ENCODE results near the gene SLC2A5. TPM values are rescaled to one million over a fixed set of nuclear protein-coding genes. Genes with fewer than 3 reads are reported as not detected.
"Not testable (repeated sequence)": the region's sequence is repeated elsewhere in the genome, so short reads cannot be mapped to it uniquely, and the experiment has no call there.

Gene SLC2A5
- total and polyA plus RNA-seq, 4 donors = 0.31 to 17.5 (median 8.1) TPM

DNA sequence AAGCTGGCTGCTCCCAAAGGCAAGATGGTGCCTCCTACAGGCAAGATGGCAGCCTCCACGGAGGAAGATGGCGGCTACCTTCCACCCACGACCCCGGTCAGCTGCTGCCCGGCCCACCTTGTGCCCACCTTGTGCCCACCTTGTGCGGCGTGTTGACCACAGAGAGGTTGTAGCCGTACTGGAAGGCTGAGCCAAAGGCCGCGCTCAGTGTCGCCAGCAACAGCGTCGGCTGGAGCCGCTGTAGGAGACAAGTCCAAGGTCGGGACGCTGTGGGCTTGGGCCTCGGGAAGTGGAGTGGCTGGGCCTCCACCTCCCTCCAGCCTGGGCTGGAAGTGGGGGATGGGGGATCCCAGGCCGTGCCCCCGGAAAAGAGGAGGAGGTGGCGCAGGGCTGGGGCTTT lies 44.6 kb downstream of the SLC2A5 start:
- 94 to 96% methylated on average over 20 of the region's 20 CpGs for WGBS, 2 donors
- Histone ChIP-seq H3K4me3 (ENCODE audit: low read length in 2 of 2) (no peak overlapping the region), H3K27me3 (ENCODE audit: control insufficient read depth in 1 of 2, insufficient read depth in 2 of 2, low read length in 1 of 2) (no peaks in the 10 kb centered on the region), H3K4me1 (ENCODE audit: control insufficient read depth in 1 of 2, insufficient read depth in 2 of 2, low read length in 2 of 2) (no peaks in the 10 kb centered on the region), H3K27ac (ENCODE audit: low read depth in 1 of 2, low read length in 2 of 2) (no peak overlapping the region), H3K36me3 (ENCODE audit: control insufficient read depth in 1 of 2, insufficient read depth in 2 of 2, low read length in 1 of 2) (no peaks in the 10 kb centered on the region), H3K9me3 (ENCODE audit: control insufficient read depth, low read length) (no peaks in the 10 kb centered on the region)
- DNase-seq (no peak), ATAC-seq (ENCODE audit: low FRiP score) (no peak)
- intact Hi-C loops (cut with DNase I) = no loop called here

DNA sequence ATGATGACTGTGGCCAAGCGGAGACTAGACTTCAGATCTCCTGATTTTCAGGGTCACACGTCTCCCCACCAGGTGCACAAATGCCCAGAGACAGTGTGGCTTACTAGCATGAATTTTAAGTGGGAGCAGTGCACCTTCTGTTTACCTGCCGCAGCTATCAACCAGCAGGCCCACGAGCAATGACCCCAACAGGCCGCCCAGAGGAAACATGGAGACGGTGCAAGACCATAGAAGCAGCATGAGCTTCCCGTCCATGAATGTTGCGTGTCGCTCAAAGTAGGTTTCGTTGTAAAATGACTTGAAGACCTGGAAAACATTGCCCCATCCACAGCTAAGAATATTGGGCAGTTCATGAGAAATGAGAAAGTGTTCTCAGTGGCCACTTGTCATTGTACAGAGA lies 46.7 kb downstream of the SLC2A5 start:
- Histone ChIP-seq H3K4me1 (ENCODE audit: control insufficient read depth in 1 of 2, insufficient read depth in 2 of 2, low read length in 2 of 2) (no peaks in the 10 kb centered on the region), H3K27me3 (ENCODE audit: control insufficient read depth in 1 of 2, insufficient read depth in 2 of 2, low read length in 1 of 2) (no peaks in the 10 kb centered on the region), H3K9me3 (ENCODE audit: control insufficient read depth, low read length) (no peaks in the 10 kb centered on the region), H3K4me3 (ENCODE audit: low read length in 2 of 2) (no peak overlapping the region), H3K27ac (ENCODE audit: low read depth in 1 of 2, low read length in 2 of 2) (no peak overlapping the region), H3K36me3 (ENCODE audit: control insufficient read depth in 1 of 2, insufficient read depth in 2 of 2, low read length in 1 of 2) (no peaks in the 10 kb centered on the region)
- intact Hi-C loops (cut with DNase I) = no loop called here
- 96% methylated on average over 10 of the region's 10 CpGs for WGBS, 2 donors
- ATAC-seq (ENCODE audit: low FRiP score) (no peak), DNase-seq (no peak)

DNA sequence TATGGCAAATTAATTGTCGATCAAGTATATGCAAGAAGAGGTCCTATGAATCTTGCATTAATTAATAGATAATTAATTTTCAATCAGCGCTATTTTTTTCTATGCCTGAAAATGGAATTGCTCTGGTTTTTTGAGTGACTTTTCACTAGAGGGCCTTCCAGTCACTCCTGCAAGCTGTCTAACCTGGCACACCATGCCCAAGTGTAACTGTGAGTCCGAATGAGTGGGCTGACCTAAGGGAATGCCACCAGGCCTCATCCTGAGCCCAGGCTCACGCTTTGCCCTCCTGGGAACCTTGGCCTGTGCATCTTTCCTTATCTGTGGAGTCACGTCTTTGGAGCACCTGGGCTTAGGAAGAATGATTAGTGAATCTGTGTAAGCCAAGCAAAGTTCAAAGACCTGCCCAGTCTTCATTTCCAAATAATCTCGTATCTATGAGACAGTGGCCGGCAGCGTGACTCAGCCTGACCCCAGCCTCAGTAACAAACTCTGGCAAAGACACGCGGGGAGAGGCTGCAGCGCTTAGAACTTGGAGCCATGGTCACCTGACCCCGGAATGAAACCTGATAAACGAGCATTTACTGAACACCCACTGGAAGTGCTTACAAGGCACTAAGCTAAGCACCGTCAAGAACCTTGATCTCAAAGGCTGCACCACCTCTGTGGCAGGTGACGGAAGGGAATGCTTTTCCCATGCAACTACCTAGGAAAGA lies 47.3 kb downstream of the SLC2A5 start:
- not testable (repeated sequence) for ATAC-seq (ENCODE audit: low FRiP score)

DNA sequence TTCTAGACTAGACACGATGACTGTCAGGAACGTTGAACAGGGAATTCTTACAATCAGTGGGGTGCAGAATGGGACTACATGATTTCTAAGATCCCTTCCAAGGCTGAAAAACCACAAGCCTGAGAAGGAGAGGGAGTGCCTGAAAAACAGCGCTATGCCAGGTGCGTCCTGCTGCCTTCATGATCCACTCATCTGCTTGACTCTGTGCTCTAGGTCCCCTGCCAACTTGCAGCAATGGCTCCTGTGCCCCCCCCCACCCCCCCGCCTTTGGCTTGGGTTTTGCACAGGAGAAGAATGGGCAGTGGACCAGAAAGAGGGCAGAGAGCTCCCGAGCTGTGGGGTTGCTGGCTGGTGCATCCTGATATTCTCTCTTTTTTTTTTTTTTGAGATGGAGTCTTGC lies 49.1 kb downstream of the SLC2A5 start:
- intact Hi-C loops (cut with DNase I) = no loop called here
- H3K9me3 ChIP-seq (ENCODE audit: control insufficient read depth, low read length) = no peaks in the 10 kb centered on the region
- no peak overlapping the region for H3K4me3 ChIP-seq (ENCODE audit: low read length in 2 of 2)
- H3K4me1 ChIP-seq (ENCODE audit: control insufficient read depth in 1 of 2, insufficient read depth in 2 of 2, low read length in 2 of 2) = no peaks in the 10 kb centered on the region
- ATAC-seq (ENCODE audit: low FRiP score) (no peak), DNase-seq (no peak)
- no peaks in the 10 kb centered on the region for H3K27me3 ChIP-seq (ENCODE audit: control insufficient read depth in 1 of 2, insufficient read depth in 2 of 2, low read length in 1 of 2)
- H3K36me3 ChIP-seq (ENCODE audit: control insufficient read depth in 1 of 2, insufficient read depth in 2 of 2, low read length in 1 of 2) = no peaks in the 10 kb centered on the region
- 70 to 73% methylated on average over 6 of the region's 6 CpGs for WGBS, 2 donors
- no peak overlapping the region for H3K27ac ChIP-seq (ENCODE audit: low read depth in 1 of 2, low read length in 2 of 2)

More for the DNA sequence above, 47.3 kb downstream of the SLC2A5 start:
- H3K4me3 ChIP-seq (ENCODE audit: low read length in 2 of 2); H3K27me3 ChIP-seq (ENCODE audit: control insufficient read depth in 1 of 2, insufficient read depth in 2 of 2, low read length in 1 of 2); DNase-seq; H3K27ac ChIP-seq (ENCODE audit: low read depth in 1 of 2, low read length in 2 of 2); H3K36me3 ChIP-seq (ENCODE audit: control insufficient read depth in 1 of 2, insufficient read depth in 2 of 2, low read length in 1 of 2); H3K4me1 ChIP-seq (ENCODE audit: control insufficient read depth in 1 of 2, insufficient read depth in 2 of 2, low read length in 2 of 2); H3K9me3 ChIP-seq (ENCODE audit: control insufficient read depth, low read length); intact Hi-C loops (cut with DNase I): not testable (repeated sequence)
- WGBS, 2 donors = 73 to 75% methylated on average over 11 to 14 of the region's 15 CpGs

DNA sequence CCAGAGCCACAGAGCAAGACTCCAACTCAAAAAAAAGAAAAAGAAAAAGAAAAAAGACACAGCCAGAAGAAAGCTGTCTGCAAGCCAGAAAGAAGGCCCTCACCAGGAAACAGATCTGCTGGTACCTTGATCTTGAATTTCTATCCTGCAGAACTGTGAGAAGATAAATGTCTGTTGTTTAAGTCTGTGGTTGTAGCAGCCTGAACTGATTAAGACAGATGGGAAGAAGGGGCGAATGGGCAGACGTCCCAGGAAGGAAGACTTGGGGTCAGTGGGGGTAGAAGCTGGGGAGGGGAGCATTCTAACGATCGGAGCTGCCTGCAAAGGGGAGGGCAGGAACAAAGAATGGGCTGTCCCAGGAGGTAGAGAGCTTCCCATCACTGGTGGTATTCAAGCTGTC lies 49.5 kb downstream of the SLC2A5 start:
- no peak overlapping the region for H3K4me3 ChIP-seq (ENCODE audit: low read length in 2 of 2)
- 64 to 66% methylated on average over 4 of the region's 4 CpGs for WGBS, 2 donors
- H3K4me1 ChIP-seq (ENCODE audit: control insufficient read depth in 1 of 2, insufficient read depth in 2 of 2, low read length in 2 of 2) = no peaks in the 10 kb centered on the region
- H3K36me3 ChIP-seq (ENCODE audit: control insufficient read depth in 1 of 2, insufficient read depth in 2 of 2, low read length in 1 of 2) = no peaks in the 10 kb centered on the region
- no peaks in the 10 kb centered on the region for H3K9me3 ChIP-seq (ENCODE audit: control insufficient read depth, low read length)
- ATAC-seq (ENCODE audit: low FRiP score) (no peak), DNase-seq (no peak)
- no peak overlapping the region for H3K27ac ChIP-seq (ENCODE audit: low read depth in 1 of 2, low read length in 2 of 2)
- intact Hi-C loops (cut with DNase I) = no loop called here
- no peaks in the 10 kb centered on the region for H3K27me3 ChIP-seq (ENCODE audit: control insufficient read depth in 1 of 2, insufficient read depth in 2 of 2, low read length in 1 of 2)

DNA sequence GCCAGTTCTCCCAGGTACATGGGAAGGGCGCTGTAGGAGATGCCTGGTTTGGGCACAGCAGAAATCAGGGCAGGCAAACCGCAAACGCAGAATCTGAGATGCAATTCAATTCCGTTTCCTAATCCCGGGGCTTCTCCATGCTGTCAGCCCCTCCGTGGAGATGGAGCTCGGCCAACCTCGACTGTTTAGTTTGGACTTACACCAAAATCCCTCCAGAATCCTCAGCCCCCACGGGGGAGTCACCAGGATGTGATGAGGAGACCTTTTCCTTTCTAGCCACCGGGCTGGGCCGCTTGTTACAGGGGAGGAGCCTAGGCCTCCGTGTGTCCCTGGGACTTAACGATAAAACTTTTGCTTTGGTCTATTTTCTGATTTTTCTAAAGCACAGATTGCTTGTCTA lies 51.1 kb downstream of the SLC2A5 start:
- H3K4me3 ChIP-seq (ENCODE audit: low read length in 2 of 2) = no peak overlapping the region
- no peaks in the 10 kb centered on the region for H3K36me3 ChIP-seq (ENCODE audit: control insufficient read depth in 1 of 2, insufficient read depth in 2 of 2, low read length in 1 of 2)
- H3K4me1 ChIP-seq (ENCODE audit: control insufficient read depth in 1 of 2, insufficient read depth in 2 of 2, low read length in 2 of 2) = no peaks in the 10 kb centered on the region
- no peaks in the 10 kb centered on the region for H3K9me3 ChIP-seq (ENCODE audit: control insufficient read depth, low read length)
- 41 to 42% methylated on average over 13 of the region's 13 CpGs for WGBS, 2 donors
- intact Hi-C loops (cut with DNase I) = no loop called here
- no peak overlapping the region for H3K27ac ChIP-seq (ENCODE audit: low read depth in 1 of 2, low read length in 2 of 2)
- no peak for ATAC-seq (ENCODE audit: low FRiP score)
- H3K27me3 ChIP-seq (ENCODE audit: control insufficient read depth in 1 of 2, insufficient read depth in 2 of 2, low read length in 1 of 2) = no peaks in the 10 kb centered on the region
- no peak for DNase-seq

DNA sequence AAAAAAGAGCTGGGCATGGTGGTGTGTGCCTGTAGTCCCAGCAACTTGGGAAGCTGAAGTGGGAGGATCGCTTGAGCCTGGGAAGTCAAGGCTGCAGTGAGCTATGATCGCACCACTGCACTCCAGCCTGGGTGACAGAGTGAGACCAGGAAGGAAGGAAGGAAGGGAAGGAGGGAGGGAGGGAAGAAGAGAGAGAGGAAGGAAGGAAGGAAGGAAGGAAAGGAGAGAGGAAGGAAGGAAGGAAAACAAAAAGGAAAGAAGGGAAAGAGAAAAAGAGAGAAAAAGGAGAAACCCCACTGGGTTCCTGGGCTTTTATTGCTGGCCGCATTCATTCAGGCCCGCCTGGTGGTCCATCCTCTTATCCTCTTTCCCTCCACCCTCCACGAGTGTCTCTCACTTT lies 53.0 kb downstream of the SLC2A5 start:
- H3K4me1 ChIP-seq (ENCODE audit: control insufficient read depth in 1 of 2, insufficient read depth in 2 of 2, low read length in 2 of 2) = no peaks in the 10 kb centered on the region
- H3K9me3 ChIP-seq (ENCODE audit: control insufficient read depth, low read length) = no peaks in the 10 kb centered on the region
- H3K27me3 ChIP-seq (ENCODE audit: control insufficient read depth in 1 of 2, insufficient read depth in 2 of 2, low read length in 1 of 2) = no peaks in the 10 kb centered on the region
- H3K4me3 ChIP-seq (ENCODE audit: low read length in 2 of 2) = no peak overlapping the region
- DNase-seq (no peak), ATAC-seq (ENCODE audit: low FRiP score) (no peak)
- H3K36me3 ChIP-seq (ENCODE audit: control insufficient read depth in 1 of 2, insufficient read depth in 2 of 2, low read length in 1 of 2) = no peaks in the 10 kb centered on the region
- intact Hi-C loops (cut with DNase I) = no loop called here
- WGBS, 2 donors = 78 to 100% methylated on average over 5 of the region's 5 CpGs
- H3K27ac ChIP-seq (ENCODE audit: low read depth in 1 of 2, low read length in 2 of 2) = no peak overlapping the region

DNA sequence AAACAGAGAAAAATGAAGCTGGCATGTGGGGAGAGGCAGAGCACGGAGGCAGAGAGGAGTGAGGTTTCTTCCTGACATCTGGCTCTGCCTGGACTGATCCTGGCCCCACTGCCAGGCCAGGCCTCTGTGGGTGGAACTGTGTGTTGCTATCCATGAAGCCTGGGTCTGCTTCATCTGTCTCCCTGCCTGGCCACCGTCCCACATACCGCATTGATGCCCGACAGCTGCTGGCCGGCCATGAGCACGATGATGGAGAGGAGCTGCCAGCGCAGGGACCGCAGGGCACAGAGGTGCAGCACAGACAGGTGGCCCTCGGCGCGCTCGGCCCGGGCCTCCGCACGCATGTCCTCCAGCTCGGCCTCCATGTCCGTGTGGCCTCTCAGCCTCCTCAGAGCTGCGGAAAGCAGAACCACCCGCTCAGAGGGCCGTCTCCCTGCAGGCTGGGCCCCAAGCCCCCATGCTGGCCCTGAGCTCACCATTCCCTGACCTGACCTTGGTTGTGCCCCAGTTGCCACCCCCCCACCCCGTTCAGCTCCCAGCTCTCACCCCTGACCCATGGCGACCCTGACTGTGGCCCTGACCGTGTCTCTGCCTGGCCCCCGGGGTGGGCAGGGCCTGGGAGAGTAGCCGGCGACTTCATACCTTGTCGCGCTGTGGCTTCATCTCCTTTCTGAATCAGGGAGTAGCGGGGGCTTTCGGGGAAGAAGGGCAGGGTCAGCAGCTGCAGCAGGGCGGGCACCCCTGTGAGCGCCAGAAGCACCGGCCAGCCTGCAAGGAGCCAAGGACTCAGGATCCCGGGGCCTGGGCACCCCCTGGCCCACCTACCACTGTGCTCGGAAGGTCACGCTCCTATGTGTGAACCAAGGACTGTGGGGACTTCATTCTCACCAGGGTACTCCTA lies 54.7 kb downstream of the SLC2A5 start:
- H3K36me3 ChIP-seq (ENCODE audit: control insufficient read depth in 1 of 2, insufficient read depth in 2 of 2, low read length in 1 of 2) = no peaks in the 10 kb centered on the region
- no peak for DNase-seq
- intact Hi-C loops (cut with DNase I) = no loop called here
- no peak overlapping the region for H3K4me3 ChIP-seq (ENCODE audit: low read length in 2 of 2)
- H3K27ac ChIP-seq (ENCODE audit: low read depth in 1 of 2, low read length in 2 of 2) = no peak overlapping the region
- H3K4me1 ChIP-seq (ENCODE audit: control insufficient read depth in 1 of 2, insufficient read depth in 2 of 2, low read length in 2 of 2) = no peaks in the 10 kb centered on the region
- H3K27me3 ChIP-seq (ENCODE audit: control insufficient read depth in 1 of 2, insufficient read depth in 2 of 2, low read length in 1 of 2) = no peaks in the 10 kb centered on the region
- 86 to 90% methylated on average over 36 of the region's 36 CpGs for WGBS, 2 donors
- ATAC-seq (ENCODE audit: low FRiP score) = no peak
- no peaks in the 10 kb centered on the region for H3K9me3 ChIP-seq (ENCODE audit: control insufficient read depth, low read length)

DNA sequence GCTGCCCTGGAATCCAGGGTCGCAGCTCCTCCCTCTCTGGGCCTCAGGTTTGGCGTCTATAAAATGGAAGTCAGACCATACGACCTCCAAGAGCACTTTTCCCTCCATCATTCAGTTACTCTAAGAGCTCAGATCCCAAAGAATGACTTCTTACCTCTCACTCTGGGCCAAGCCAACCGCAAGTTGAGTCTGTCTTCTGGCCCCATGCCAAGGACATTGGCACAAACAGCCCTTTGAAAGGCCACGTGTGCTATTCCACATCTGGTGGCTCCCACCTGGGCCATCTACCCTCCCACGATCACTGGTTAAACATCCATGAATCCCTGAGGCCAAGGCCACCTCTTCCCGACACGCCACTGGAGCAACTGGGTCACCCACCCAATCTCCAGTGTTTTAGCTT lies 55.6 kb downstream of the SLC2A5 start:
- Histone ChIP-seq H3K9me3 (ENCODE audit: control insufficient read depth, low read length) (no peaks in the 10 kb centered on the region), H3K4me3 (ENCODE audit: low read length in 2 of 2) (no peak overlapping the region), H3K4me1 (ENCODE audit: control insufficient read depth in 1 of 2, insufficient read depth in 2 of 2, low read length in 2 of 2) (no peaks in the 10 kb centered on the region), H3K27ac (ENCODE audit: low read depth in 1 of 2, low read length in 2 of 2) (no peak overlapping the region), H3K36me3 (ENCODE audit: control insufficient read depth in 1 of 2, insufficient read depth in 2 of 2, low read length in 1 of 2) (no peaks in the 10 kb centered on the region), H3K27me3 (ENCODE audit: control insufficient read depth in 1 of 2, insufficient read depth in 2 of 2, low read length in 1 of 2) (no peaks in the 10 kb centered on the region)
- intact Hi-C loops (cut with DNase I) = no loop called here
- ATAC-seq (ENCODE audit: low FRiP score) (no peak), DNase-seq (no peak)
- 83 to 86% methylated on average over 8 of the region's 8 CpGs for WGBS, 2 donors

Measured in aorta (tissue), 5 donors.